Ishikawa (cell line): ENCODE data around the gene MC3R.

Source experiments
- CEBPB ChIP-seq: IDR thresholded peaks from 2 replicates; pipeline ENCODE4 v1.6.1; 2012
- CREB1 ChIP-seq: IDR thresholded peaks from 2 replicates; pipeline ENCODE4 v1.6.1; 2012; ENCODE audit warnings: low read depth
- EGR1 ChIP-seq: IDR thresholded peaks from 2 replicates; pipeline ENCODE4 v1.6.1; 2012
- EP300 ChIP-seq: IDR thresholded peaks from 2 replicates; pipeline ENCODE4 v1.6.1; 2012; ENCODE audit warnings: borderline replicate concordance
- FOXM1 ChIP-seq: IDR thresholded peaks from 2 replicates; pipeline ENCODE4 v1.6.1; 2012; ENCODE audit warnings: low read depth, borderline replicate concordance
- MAX ChIP-seq: IDR thresholded peaks from 2 replicates; pipeline ENCODE4 v1.6.1; 2012
- NFIC ChIP-seq: IDR thresholded peaks from 2 replicates; pipeline ENCODE4 v1.6.1; 2012
- RAD21 ChIP-seq: IDR thresholded peaks from 2 replicates; pipeline ENCODE4 v1.6.1; 2012; ENCODE audit warnings: low read depth
- REST ChIP-seq: IDR thresholded peaks from 2 replicates; pipeline ENCODE4 v1.6.1; 2012; ENCODE audit warnings: low read depth, mild to moderate bottlenecking
- TAF1 ChIP-seq: IDR thresholded peaks from 2 replicates; pipeline ENCODE4 v1.6.1; 2012; ENCODE audit warnings: low read depth, mild to moderate bottlenecking
- TCF12 ChIP-seq: IDR thresholded peaks from 2 replicates; pipeline ENCODE4 v1.6.1; 2012; ENCODE audit warnings: low read depth
- TEAD4 ChIP-seq: IDR thresholded peaks from 2 replicates; pipeline ENCODE4 v1.6.1; 2012
- USF1 ChIP-seq: IDR thresholded peaks from 2 replicates; pipeline ENCODE4 v1.6.1; 2012
- YY1 ChIP-seq: IDR thresholded peaks from 2 replicates; pipeline ENCODE4 v1.6.1; 2012; ENCODE audit warnings: low read depth
- ZBTB7A ChIP-seq: IDR thresholded peaks from 2 replicates; pipeline ENCODE4 v1.6.1; 2012; ENCODE audit warnings: low read depth

Gene MC3R

GRCh38 chr20:56207656-56208055 is 40.9 kb upstream of the MC3R start:
- TF ChIP-seq USF1 (no peak), REST (no peak), TEAD4 (no peak), FOXM1 (no peak), CEBPB (no peak), EP300 (no peak), NFIC (no peak), ZBTB7A (no peak), CREB1 (no peak), YY1 (no peak), MAX (no peak), RAD21 (no peak), TCF12 (no peak), TAF1 (no peak), EGR1 (no peak)

- no peak for TF ChIP-seq MAX
- no peak for TF ChIP-seq EP300
- TF ChIP-seq ZBTB7A = no peak
- no peak for TF ChIP-seq TEAD4
- no peak for TF ChIP-seq USF1
- no peak for TF ChIP-seq NFIC
- TF ChIP-seq TCF12 = no peak
- TF ChIP-seq RAD21 = no peak
- TF ChIP-seq REST = no peak
Measured at GRCh38 chr20:56208121-56208520, 40.4 kb upstream of the MC3R start.

- TF ChIP-seq TAF1 (no peak), EP300 (no peak), YY1 (no peak), USF1 (no peak), TEAD4 (no peak), RAD21 (no peak), NFIC (no peak), REST (no peak), FOXM1 (no peak)
Measured at GRCh38 chr20:56211051-56211450, 37.5 kb upstream of the MC3R start.

- TF ChIP-seq USF1 (no peak), FOXM1 (no peak), TCF12 (no peak), MAX (no peak), CREB1 (no peak), CEBPB (no peak), NFIC (no peak), RAD21 (no peak)
Measured at GRCh38 chr20:56212091-56212490, 36.4 kb upstream of the MC3R start.
